Stimulated activated CD8-positive, alpha-beta memory T cell treated with anti-CD3 and anti-CD28 coated beads, Interleukin-12 subunit alpha, Interleukin-12 subunit beta, amount 100 ng/mL, for 24 hours (primary cell): ENCODE data around the gene STIMATE.

Experiments
- DNase-seq: peaks from one replicate; pipeline ENCODE4 v3.0.0-alpha.2; 2020; ENCODE audit errors: extremely low read depth

Gene STIMATE

GRCh38 chr3:52791366-52791765 is 106.0 kb downstream of the STIMATE start:
- no peak for DNase-seq

- DNase-seq, result no peak
Measured at GRCh38 chr3:52790741-52791140, 106.6 kb downstream of the STIMATE start.

- DNase-seq, result no peak
Measured at GRCh38 chr3:52790337-52790736, 107.0 kb downstream of the STIMATE start.

- DNase-seq, result no peak
Measured at GRCh38 chr3:52789746-52790040, 107.7 kb downstream of the STIMATE start.

- no peak for DNase-seq
Measured at GRCh38 chr3:52788890-52789745, 108.2 kb downstream of the STIMATE start.

GRCh38 chr3:52787672-52788625 is 109.4 kb downstream of the STIMATE start:
- no peak for DNase-seq

- no peak for DNase-seq
Measured at GRCh38 chr3:52787246-52787645, 110.1 kb downstream of the STIMATE start.
